ENCODE data around the gene APOD. TPM values are rescaled to one million over a fixed set of nuclear protein-coding genes. Genes with fewer than 3 reads are reported as not detected.

The APOD gene
- total and polyA plus RNA-seq, 2 of the 4 experiments (the other 2 are of a cell fraction) = 0.36 TPM; not detected in 1

DNA sequence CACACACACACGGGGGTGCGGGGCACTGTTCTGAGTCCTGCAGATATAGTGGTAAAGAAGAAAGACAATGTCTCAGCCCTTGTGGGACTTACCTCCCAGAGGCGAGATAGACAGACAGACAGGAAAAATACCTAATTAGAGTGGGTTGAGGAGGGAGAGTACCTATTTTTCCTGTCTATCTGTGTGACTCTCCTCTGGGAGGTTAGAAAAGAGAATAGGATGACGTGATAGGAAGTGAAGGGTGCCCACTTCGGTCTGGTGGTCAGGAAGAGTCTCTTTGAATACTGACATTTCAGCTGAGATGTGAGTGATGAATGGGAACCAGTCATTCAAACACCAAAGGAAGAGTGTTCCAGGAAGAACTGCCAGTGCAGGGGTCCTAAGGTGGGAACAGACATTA, 4.1 kb upstream of the APOD start:
- DNase-seq = no peak
- Histone ChIP-seq H3K9me3 (ENCODE audit: control insufficient read depth, insufficient read depth, low read length) (peaks cover 6% of the 10 kb centered on the region), H4K8ac (ENCODE audit: low read depth in 2 of 2, low read length in 2 of 2) (no peak overlapping the region), H4K20me1 (ENCODE audit: insufficient read depth, low read length) (no peaks in the 10 kb centered on the region), H2AK5ac (ENCODE audit: low read depth, low read length) (no peak overlapping the region), H2BK15ac (ENCODE audit: low read depth, low read length) (no peak overlapping the region), H3K56ac (ENCODE audit: extremely low read depth, insufficient read depth, low read length) (no peak overlapping the region), H3K36me3 (ENCODE audit: control insufficient read depth, insufficient read depth, low read length) (no peaks in the 10 kb centered on the region), H4K91ac (ENCODE audit: insufficient read depth, low read depth, low read length) (no peak overlapping the region), H2BK5ac (ENCODE audit: low read depth, low read length, poor library complexity, severe bottlenecking) (no peak overlapping the region), H3K27ac (ENCODE audit: insufficient read depth, low read length) (no peak overlapping the region), H3K4me3 (ENCODE audit: insufficient read depth, low read depth, low read length) (no peak overlapping the region), H2AFZ (replicated peaks; ENCODE audit: low read length, poor library complexity) (no peak overlapping the region), H3K4me2 (ENCODE audit: low read depth, low read length) (no peak overlapping the region), H3K4ac (ENCODE audit: low read depth, low read length) (no peak overlapping the region), H4K5ac (ENCODE audit: low read depth, low read length) (no peak overlapping the region), H3K27me3 (ENCODE audit: control insufficient read depth, insufficient read depth, low read length) (peaks cover 17% of the 10 kb centered on the region), H2BK20ac (ENCODE audit: low read depth, low read length) (no peak overlapping the region), H3K79me1 (ENCODE audit: low read depth in 1 of 2, low read length in 2 of 2) (no peaks in the 10 kb centered on the region), H3K14ac (replicated peaks; ENCODE audit: low read depth, low read length) (no peak overlapping the region), H3K9ac (ENCODE audit: low read depth, low read length) (no peak overlapping the region), H3K4me1 (ENCODE audit: control insufficient read depth, insufficient read depth, low read length) (peaks cover 5% of the 10 kb centered on the region), H3K18ac (ENCODE audit: low read depth, low read length) (no peak overlapping the region), H2AK9ac (replicated peaks; ENCODE audit: low read depth, low read length, poor library complexity) (no peak overlapping the region), H3K23ac (ENCODE audit: low read depth, low read length) (no peak overlapping the region), H3K9me1 (ENCODE audit: insufficient read depth, low read length) (no peaks in the 10 kb centered on the region), H2BK120ac (ENCODE audit: low read depth, low read length) (no peak overlapping the region)
- dilution Hi-C loops (cut with HindIII; ENCODE audit: low sequenced_read_pairs, unreplicated experiment) = no loop called here
- ATAC-seq (ENCODE audit: low read depth) = no peak
- TF ChIP-seq, protein P1, sequence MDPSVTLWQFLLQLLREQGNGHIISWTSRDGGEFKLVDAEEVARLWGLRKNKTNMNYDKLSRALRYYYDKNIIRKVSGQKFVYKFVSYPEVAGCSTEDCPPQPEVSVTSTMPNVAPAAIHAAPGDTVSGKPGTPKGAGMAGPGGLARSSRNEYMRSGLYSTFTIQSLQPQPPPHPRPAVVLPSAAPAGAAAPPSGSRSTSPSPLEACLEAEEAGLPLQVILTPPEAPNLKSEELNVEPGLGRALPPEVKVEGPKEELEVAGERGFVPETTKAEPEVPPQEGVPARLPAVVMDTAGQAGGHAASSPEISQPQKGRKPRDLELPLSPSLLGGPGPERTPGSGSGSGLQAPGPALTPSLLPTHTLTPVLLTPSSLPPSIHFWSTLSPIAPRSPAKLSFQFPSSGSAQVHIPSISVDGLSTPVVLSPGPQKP (IDR thresholded peaks at IDR 0.05; ENCODE audit: borderline replicate concordance, low read depth, low read length) = no peak
- TF ChIP-seq CEBPB (IDR thresholded peaks at IDR 0.05; ENCODE audit: low read depth, low read length) = no peak
- no peak for TF ChIP-seq MAZ (IDR thresholded peaks at IDR 0.05; ENCODE audit: borderline replicate concordance, low read depth, low read length)
- TF ChIP-seq NFE2L2 (IDR thresholded peaks at IDR 0.05; ENCODE audit: low read depth, low read length) = no peak
- TF ChIP-seq RCOR1 (IDR thresholded peaks at IDR 0.05; ENCODE audit: insufficient replicate concordance, low read length) = no peak
- no peak for TF ChIP-seq SMC3 (IDR thresholded peaks at IDR 0.05; ENCODE audit: low read depth, low read length)
- TF ChIP-seq, protein P2, sequence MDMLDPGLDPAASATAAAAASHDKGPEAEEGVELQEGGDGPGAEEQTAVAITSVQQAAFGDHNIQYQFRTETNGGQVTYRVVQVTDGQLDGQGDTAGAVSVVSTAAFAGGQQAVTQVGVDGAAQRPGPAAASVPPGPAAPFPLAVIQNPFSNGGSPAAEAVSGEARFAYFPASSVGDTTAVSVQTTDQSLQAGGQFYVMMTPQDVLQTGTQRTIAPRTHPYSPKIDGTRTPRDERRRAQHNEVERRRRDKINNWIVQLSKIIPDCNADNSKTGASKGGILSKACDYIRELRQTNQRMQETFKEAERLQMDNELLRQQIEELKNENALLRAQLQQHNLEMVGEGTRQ (IDR thresholded peaks at IDR 0.05; ENCODE audit: low read depth, low read length) = no peak
- no peak for TF ChIP-seq POLR2A (IDR thresholded peaks at IDR 0.05; ENCODE audit: low read depth, low read length)
- TF ChIP-seq, protein P3, sequence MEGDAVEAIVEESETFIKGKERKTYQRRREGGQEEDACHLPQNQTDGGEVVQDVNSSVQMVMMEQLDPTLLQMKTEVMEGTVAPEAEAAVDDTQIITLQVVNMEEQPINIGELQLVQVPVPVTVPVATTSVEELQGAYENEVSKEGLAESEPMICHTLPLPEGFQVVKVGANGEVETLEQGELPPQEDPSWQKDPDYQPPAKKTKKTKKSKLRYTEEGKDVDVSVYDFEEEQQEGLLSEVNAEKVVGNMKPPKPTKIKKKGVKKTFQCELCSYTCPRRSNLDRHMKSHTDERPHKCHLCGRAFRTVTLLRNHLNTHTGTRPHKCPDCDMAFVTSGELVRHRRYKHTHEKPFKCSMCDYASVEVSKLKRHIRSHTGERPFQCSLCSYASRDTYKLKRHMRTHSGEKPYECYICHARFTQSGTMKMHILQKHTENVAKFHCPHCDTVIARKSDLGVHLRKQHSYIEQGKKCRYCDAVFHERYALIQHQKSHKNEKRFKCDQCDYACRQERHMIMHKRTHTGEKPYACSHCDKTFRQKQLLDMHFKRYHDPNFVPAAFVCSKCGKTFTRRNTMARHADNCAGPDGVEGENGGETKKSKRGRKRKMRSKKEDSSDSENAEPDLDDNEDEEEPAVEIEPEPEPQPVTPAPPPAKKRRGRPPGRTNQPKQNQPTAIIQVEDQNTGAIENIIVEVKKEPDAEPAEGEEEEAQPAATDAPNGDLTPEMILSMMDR (conservative IDR thresholded peaks at IDR 0.05; ENCODE audit: low read depth, low read length) = no peak
- no peak for TF ChIP-seq RFX5 (IDR thresholded peaks at IDR 0.05; ENCODE audit: low read depth, low read length)
- no peak for TF ChIP-seq CHD1 (IDR thresholded peaks at IDR 0.05; ENCODE audit: low read depth, low read length)
- TF ChIP-seq MXI1 (IDR thresholded peaks at IDR 0.05; ENCODE audit: borderline replicate concordance, low read depth, low read length) = no peak
- no peak for TF ChIP-seq RAD21 (IDR thresholded peaks at IDR 0.05; ENCODE audit: low read length)
- TF ChIP-seq FOS (IDR thresholded peaks at IDR 0.05; ENCODE audit: low read depth, low read length) = no peak
- no peak for TF ChIP-seq MAFK (IDR thresholded peaks at IDR 0.05; ENCODE audit: low read depth, low read length)
- no peak for TF ChIP-seq BHLHE40 (IDR thresholded peaks at IDR 0.05; ENCODE audit: low read depth, low read length)
- in situ Hi-C loops (cut with MboI; ENCODE audit: low sequenced_read_pairs) = no loop called here
- BruUV-seq (replicated peaks) = no TSS peak
- POLR2A ChIA-PET (ENCODE audit: unreplicated experiment) = no interaction called here
- CTCF ChIA-PET = no interaction called here
- intact Hi-C loops (cut with micrococcal nuclease) = no loop called here
- 25% methylated on average over 1 of the region's 5 CpGs; no CpG with 5 or more reads in 1 of the 2 experiments for WGBS, 2 experiments (ENCODE audit: extremely low coverage in 2 of 2, insufficient read length in 1 of 2)

All from IMR-90 (cell line).